ENCODE data around the gene C1orf56.

C1orf56 gene

GRCh38 chr1:151007853-151008243, 39.7 kb upstream of the C1orf56 start:
- Histone ChIP-seq H3K27me3 (ENCODE audit: control insufficient read depth, insufficient read depth, low read length) (no peaks in the 10 kb centered on the region), H3K4me1 (ENCODE audit: control insufficient read depth, low read depth, low read length) (peaks cover 19% of the 10 kb centered on the region), H3K9me3 (ENCODE audit: control insufficient read depth, low read depth, low read length) (no peaks in the 10 kb centered on the region), H3K27ac (ENCODE audit: low read length) (peak overlapping the region; percentile 93), H3K36me3 (ENCODE audit: control insufficient read depth, low read depth, low read length) (no peaks in the 10 kb centered on the region), H3K9ac (ENCODE audit: low read length) (peak overlapping the region; percentile 74), H3K4me3 (ENCODE audit: low read length) (peak overlapping the region; percentile 99)

- Histone ChIP-seq H3K36me3 (ENCODE audit: control insufficient read depth, low read depth, low read length) (no peaks in the 10 kb centered on the region), H3K27ac (ENCODE audit: low read length) (peak within 1 kb of the TSS; percentile 93), H3K9ac (ENCODE audit: low read length) (peak within 1 kb of the TSS; percentile 83), H3K4me1 (ENCODE audit: control insufficient read depth, low read depth, low read length) (peaks cover 19% of the 10 kb centered on the region), H3K4me3 (ENCODE audit: low read length) (peak within 1 kb of the TSS; percentile 99), H3K27me3 (ENCODE audit: control insufficient read depth, insufficient read depth, low read length) (no peaks in the 10 kb centered on the region), H3K9me3 (ENCODE audit: control insufficient read depth, low read depth, low read length) (no peaks in the 10 kb centered on the region)
These were observed 39.0 kb upstream of the C1orf56 start, which contains the start of gene PRUNE1 for GRCh38 chr1:151008244-151009205. Gene PRUNE1, plus strand, starts transcription at chr1:151008449. Its CDS starts 184 bp downstream, at chr1:151008633.

- Histone ChIP-seq H3K9ac (ENCODE audit: low read length) (peak overlapping the region; percentile 83), H3K27ac (ENCODE audit: low read length) (no peak overlapping the region)
These were observed 38.4 kb upstream of the C1orf56 start for GRCh38 chr1:151009206-151009587.

GRCh38 chr1:151009674-151010345, 37.7 kb upstream of the C1orf56 start:
- H3K9ac ChIP-seq (ENCODE audit: low read length): no peak overlapping the region
- no peaks in the 10 kb centered on the region for H3K9me3 ChIP-seq (ENCODE audit: control insufficient read depth, low read depth, low read length)
- peaks cover 19% of the 10 kb centered on the region for H3K4me1 ChIP-seq (ENCODE audit: control insufficient read depth, low read depth, low read length)
- no peak overlapping the region for H3K4me3 ChIP-seq (ENCODE audit: low read length)
- H3K27ac ChIP-seq (ENCODE audit: low read length): no peak overlapping the region
- H3K36me3 ChIP-seq (ENCODE audit: control insufficient read depth, low read depth, low read length): no peaks in the 10 kb centered on the region
- no peaks in the 10 kb centered on the region for H3K27me3 ChIP-seq (ENCODE audit: control insufficient read depth, insufficient read depth, low read length)

More at GRCh38 chr1:151009206-151009587, 38.4 kb upstream of the C1orf56 start:
- H3K4me1 ChIP-seq (ENCODE audit: control insufficient read depth, low read depth, low read length): peaks cover 19% of the 10 kb centered on the region
- H3K9me3 ChIP-seq (ENCODE audit: control insufficient read depth, low read depth, low read length): no peaks in the 10 kb centered on the region
- peak overlapping the region; percentile 99 for H3K4me3 ChIP-seq (ENCODE audit: low read length)
- no peaks in the 10 kb centered on the region for H3K27me3 ChIP-seq (ENCODE audit: control insufficient read depth, insufficient read depth, low read length)
- H3K36me3 ChIP-seq (ENCODE audit: control insufficient read depth, low read depth, low read length): no peaks in the 10 kb centered on the region

- H3K27ac ChIP-seq (ENCODE audit: low read length): no peak overlapping the region
- no peak overlapping the region for H3K9ac ChIP-seq (ENCODE audit: low read length)
- H3K4me3 ChIP-seq (ENCODE audit: low read length): no peak overlapping the region
- no peaks in the 10 kb centered on the region for H3K27me3 ChIP-seq (ENCODE audit: control insufficient read depth, insufficient read depth, low read length)
- no peaks in the 10 kb centered on the region for H3K36me3 ChIP-seq (ENCODE audit: control insufficient read depth, low read depth, low read length)
- H3K4me1 ChIP-seq (ENCODE audit: control insufficient read depth, low read depth, low read length): peaks cover 19% of the 10 kb centered on the region
- H3K9me3 ChIP-seq (ENCODE audit: control insufficient read depth, low read depth, low read length): no peaks in the 10 kb centered on the region
These were observed 37.2 kb upstream of the C1orf56 start for GRCh38 chr1:151010346-151010726.

GRCh38 chr1:151011154-151011850, 36.2 kb upstream of the C1orf56 start:
- Histone ChIP-seq H3K4me3 (ENCODE audit: low read length) (no peak overlapping the region), H3K9me3 (ENCODE audit: control insufficient read depth, low read depth, low read length) (no peaks in the 10 kb centered on the region), H3K27me3 (ENCODE audit: control insufficient read depth, insufficient read depth, low read length) (no peaks in the 10 kb centered on the region), H3K9ac (ENCODE audit: low read length) (no peak overlapping the region), H3K27ac (ENCODE audit: low read length) (no peak overlapping the region), H3K36me3 (ENCODE audit: control insufficient read depth, low read depth, low read length) (no peaks in the 10 kb centered on the region), H3K4me1 (ENCODE audit: control insufficient read depth, low read depth, low read length) (peaks cover 16% of the 10 kb centered on the region)

GRCh38 chr1:151012684-151013471, 34.7 kb upstream of the C1orf56 start:
- Histone ChIP-seq H3K9ac (ENCODE audit: low read length) (no peak overlapping the region), H3K27me3 (ENCODE audit: control insufficient read depth, insufficient read depth, low read length) (no peaks in the 10 kb centered on the region), H3K4me1 (ENCODE audit: control insufficient read depth, low read depth, low read length) (peaks cover 7% of the 10 kb centered on the region), H3K27ac (ENCODE audit: low read length) (no peak overlapping the region), H3K4me3 (ENCODE audit: low read length) (no peak overlapping the region), H3K36me3 (ENCODE audit: control insufficient read depth, low read depth, low read length) (no peaks in the 10 kb centered on the region), H3K9me3 (ENCODE audit: control insufficient read depth, low read depth, low read length) (no peaks in the 10 kb centered on the region)

GRCh38 chr1:151013518-151013917, 34.0 kb upstream of the C1orf56 start:
- Histone ChIP-seq H3K9me3 (ENCODE audit: control insufficient read depth, low read depth, low read length) (no peaks in the 10 kb centered on the region), H3K27ac (ENCODE audit: low read length) (no peak overlapping the region), H3K4me3 (ENCODE audit: low read length) (no peak overlapping the region), H3K27me3 (ENCODE audit: control insufficient read depth, insufficient read depth, low read length) (no peaks in the 10 kb centered on the region), H3K4me1 (ENCODE audit: control insufficient read depth, low read depth, low read length) (peaks cover 4% of the 10 kb centered on the region), H3K9ac (ENCODE audit: low read length) (no peak overlapping the region), H3K36me3 (ENCODE audit: control insufficient read depth, low read depth, low read length) (no peaks in the 10 kb centered on the region)

GRCh38 chr1:151024540-151025146, 22.9 kb upstream of the C1orf56 start:
- Histone ChIP-seq H3K27ac (ENCODE audit: low read length) (no peak overlapping the region), H3K4me1 (ENCODE audit: control insufficient read depth, low read depth, low read length) (no peaks in the 10 kb centered on the region), H3K36me3 (ENCODE audit: control insufficient read depth, low read depth, low read length) (peaks cover 20% of the 10 kb centered on the region), H3K4me3 (ENCODE audit: low read length) (no peak overlapping the region), H3K27me3 (ENCODE audit: control insufficient read depth, insufficient read depth, low read length) (no peaks in the 10 kb centered on the region), H3K9me3 (ENCODE audit: control insufficient read depth, low read depth, low read length) (no peaks in the 10 kb centered on the region), H3K9ac (ENCODE audit: low read length) (no peak overlapping the region)

GRCh38 chr1:151026460-151026859, 21.1 kb upstream of the C1orf56 start:
- H3K36me3 ChIP-seq (ENCODE audit: control insufficient read depth, low read depth, low read length): peaks cover 20% of the 10 kb centered on the region
- no peaks in the 10 kb centered on the region for H3K9me3 ChIP-seq (ENCODE audit: control insufficient read depth, low read depth, low read length)
- no peaks in the 10 kb centered on the region for H3K4me1 ChIP-seq (ENCODE audit: control insufficient read depth, low read depth, low read length)
- no peak overlapping the region for H3K9ac ChIP-seq (ENCODE audit: low read length)
- H3K4me3 ChIP-seq (ENCODE audit: low read length): no peak overlapping the region
- no peak overlapping the region for H3K27ac ChIP-seq (ENCODE audit: low read length)
- no peaks in the 10 kb centered on the region for H3K27me3 ChIP-seq (ENCODE audit: control insufficient read depth, insufficient read depth, low read length)

Measured in iPS-18a (cell line).